Endodermal cell (in vitro differentiated cells): ENCODE measurements around the gene CALR3. TPM values are rescaled to one million over a fixed set of nuclear protein-coding genes. Genes with fewer than 3 reads are reported as not detected.

ENCODE experiments used
- DNase-seq: peaks from one replicate; pipeline ENCODE4 v3.0.0-alpha.2; 2017
- H3K27ac ChIP-seq: 2 replicates; pipeline ENCODE4 v1.5.1; 2013; ENCODE audit warnings: mild to moderate bottlenecking, low read depth, low read length, moderate library complexity
- H3K27me3 ChIP-seq: 2 replicates; pipeline ENCODE4 v1.6.1; 2013; ENCODE audit warnings: mild to moderate bottlenecking, low read length, moderate library complexity; ENCODE audit not compliant: insufficient read depth, control insufficient read depth, poor library complexity, severe bottlenecking
- H3K36me3 ChIP-seq: 2 replicates; pipeline ENCODE4 v1.7.0; 2013; ENCODE audit warnings: mild to moderate bottlenecking, low read length, moderate library complexity; ENCODE audit not compliant: control insufficient read depth, insufficient read depth
- H3K4me1 ChIP-seq: one replicate; pipeline ENCODE4 v1.7.0; 2013; ENCODE audit warnings: low read length; ENCODE audit not compliant: control insufficient read depth, insufficient read depth
- H3K4me3 ChIP-seq: 2 replicates; pipeline ENCODE4 v1.5.1; 2013; ENCODE audit warnings: mild to moderate bottlenecking, low read length, moderate library complexity
- H3K9ac ChIP-seq: 2 replicates; pipeline ENCODE4 v1.6.1; 2013; ENCODE audit warnings: mild to moderate bottlenecking, low read length, moderate library complexity; ENCODE audit not compliant: poor library complexity, severe bottlenecking; ENCODE audit errors: extremely low read depth
- H3K9me3 ChIP-seq: 2 replicates; pipeline ENCODE4 v1.6.1; 2013; ENCODE audit warnings: mild to moderate bottlenecking, low read length, moderate library complexity; ENCODE audit not compliant: control insufficient read depth
- H3K27ac Mint-ChIP-seq: 2 replicates; pipeline ENCODE4 v1.8.0; 2020; ENCODE audit warnings: mixed read lengths
- H3K27me3 Mint-ChIP-seq: 2 replicates; pipeline ENCODE4 v1.8.0; 2021; ENCODE audit warnings: mild to moderate bottlenecking, mixed read lengths; ENCODE audit not compliant: insufficient read depth
- H3K36me3 Mint-ChIP-seq: 2 replicates; pipeline ENCODE4 v1.8.0; 2020; ENCODE audit warnings: low read depth, mixed read lengths
- H3K4me1 Mint-ChIP-seq: 2 replicates; pipeline ENCODE4 v1.8.0; 2020; ENCODE audit warnings: mixed read lengths
- H3K4me3 Mint-ChIP-seq: 2 replicates; pipeline ENCODE4 v1.8.0; 2020; ENCODE audit warnings: mild to moderate bottlenecking, moderate library complexity, mixed read lengths
- H3K9me3 Mint-ChIP-seq: 2 replicates; pipeline ENCODE4 v1.8.0; 2020; ENCODE audit warnings: mild to moderate bottlenecking, mixed read lengths
- WGBS, 2 experiments: methylation state at CpG; one replicate each; pipeline versions ENCODE4 v1.1.5 to v1.1.7; 2013; ENCODE audit warnings: missing lambda C conversion rate in 2 of 2, mixed read lengths in 1 of 2; ENCODE audit not compliant: insufficient coverage in 1 of 2, insufficient read length in 1 of 2; 5-methylcytosine and 5-hydroxymethylcytosine counted together
- total RNA-seq, 2 donors: library from RNA; stranded (reverse); fragmentation: NEBNext Ultra II Directional in 1 of 2; extraction: Animal tissue kit (Norgen Biotek cat#: 25700) in 1 of 2; gene quantifications; 2 replicates in 1 of 2; 3 replicates in 1 of 2; pipeline ENCODE4 v1.2.1, GENCODE V29; 2021
- TF ChIP-seq, protein P1 (sequence below): fragments of 200-600 bp; sonication (generic); conservative IDR thresholded peaks from 2 replicates; pipeline ENCODE4 v1.5.0; 2021; ENCODE audit warnings: antibody characterized with exemption, mild to moderate bottlenecking

CALR3 gene
- total RNA-seq, 2 donors from 2014 or later = 0.27 TPM; not detected in 1

DNA sequence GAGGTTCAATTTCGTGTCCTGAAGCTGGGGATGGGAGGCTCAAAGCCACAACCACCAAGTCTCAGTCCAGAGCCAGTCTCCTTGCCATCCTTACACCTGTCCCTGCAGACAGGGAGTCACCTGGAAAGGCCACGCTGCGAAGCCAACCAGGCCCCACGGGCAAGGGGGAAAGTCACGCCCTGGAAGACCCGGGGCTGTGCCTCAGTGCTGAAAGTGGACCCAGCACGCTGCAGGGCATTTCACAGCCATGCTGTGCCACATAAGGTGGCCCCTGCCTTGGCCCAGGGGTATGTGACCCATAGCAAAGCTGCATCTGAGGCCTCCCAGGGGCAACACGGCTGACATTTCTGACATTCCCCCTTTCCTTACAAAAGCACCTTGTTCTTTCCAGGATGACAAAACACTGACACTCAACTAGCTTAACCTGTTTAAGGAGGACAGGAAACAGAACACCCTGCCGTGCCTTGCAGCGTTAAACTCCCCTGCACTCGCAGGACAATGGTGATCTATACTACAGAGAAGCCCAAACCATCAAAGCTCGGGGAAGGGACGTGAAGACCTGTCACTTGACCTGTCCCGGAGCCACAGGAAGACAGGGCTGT, 31.5 kb upstream of the CALR3 start:
- Histone ChIP-seq H3K9me3 (no peaks in the 10 kb centered on the region), H3K9ac (no peak overlapping the region), H3K36me3 (peaks cover 83% of the 10 kb centered on the region), H3K4me1 (no peaks in the 10 kb centered on the region), H3K27ac (no peak overlapping the region), H3K27me3 (no peaks in the 10 kb centered on the region), H3K4me3 (no peak overlapping the region)
- Mint-ChIP-seq H3K4me1 (no peaks in the 10 kb centered on the region), H3K4me3 (no peak overlapping the region), H3K27ac (no peak overlapping the region), H3K27me3 (no peaks in the 10 kb centered on the region), H3K36me3 (peaks cover 72% of the 10 kb centered on the region), H3K9me3 (no peaks in the 10 kb centered on the region)
- WGBS, 2 experiments = 88 to 90% methylated on average over 13 to 14 of the region's 14 CpGs
- TF ChIP-seq, protein P1, sequence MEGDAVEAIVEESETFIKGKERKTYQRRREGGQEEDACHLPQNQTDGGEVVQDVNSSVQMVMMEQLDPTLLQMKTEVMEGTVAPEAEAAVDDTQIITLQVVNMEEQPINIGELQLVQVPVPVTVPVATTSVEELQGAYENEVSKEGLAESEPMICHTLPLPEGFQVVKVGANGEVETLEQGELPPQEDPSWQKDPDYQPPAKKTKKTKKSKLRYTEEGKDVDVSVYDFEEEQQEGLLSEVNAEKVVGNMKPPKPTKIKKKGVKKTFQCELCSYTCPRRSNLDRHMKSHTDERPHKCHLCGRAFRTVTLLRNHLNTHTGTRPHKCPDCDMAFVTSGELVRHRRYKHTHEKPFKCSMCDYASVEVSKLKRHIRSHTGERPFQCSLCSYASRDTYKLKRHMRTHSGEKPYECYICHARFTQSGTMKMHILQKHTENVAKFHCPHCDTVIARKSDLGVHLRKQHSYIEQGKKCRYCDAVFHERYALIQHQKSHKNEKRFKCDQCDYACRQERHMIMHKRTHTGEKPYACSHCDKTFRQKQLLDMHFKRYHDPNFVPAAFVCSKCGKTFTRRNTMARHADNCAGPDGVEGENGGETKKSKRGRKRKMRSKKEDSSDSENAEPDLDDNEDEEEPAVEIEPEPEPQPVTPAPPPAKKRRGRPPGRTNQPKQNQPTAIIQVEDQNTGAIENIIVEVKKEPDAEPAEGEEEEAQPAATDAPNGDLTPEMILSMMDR = no peak
- no peak for DNase-seq

DNA sequence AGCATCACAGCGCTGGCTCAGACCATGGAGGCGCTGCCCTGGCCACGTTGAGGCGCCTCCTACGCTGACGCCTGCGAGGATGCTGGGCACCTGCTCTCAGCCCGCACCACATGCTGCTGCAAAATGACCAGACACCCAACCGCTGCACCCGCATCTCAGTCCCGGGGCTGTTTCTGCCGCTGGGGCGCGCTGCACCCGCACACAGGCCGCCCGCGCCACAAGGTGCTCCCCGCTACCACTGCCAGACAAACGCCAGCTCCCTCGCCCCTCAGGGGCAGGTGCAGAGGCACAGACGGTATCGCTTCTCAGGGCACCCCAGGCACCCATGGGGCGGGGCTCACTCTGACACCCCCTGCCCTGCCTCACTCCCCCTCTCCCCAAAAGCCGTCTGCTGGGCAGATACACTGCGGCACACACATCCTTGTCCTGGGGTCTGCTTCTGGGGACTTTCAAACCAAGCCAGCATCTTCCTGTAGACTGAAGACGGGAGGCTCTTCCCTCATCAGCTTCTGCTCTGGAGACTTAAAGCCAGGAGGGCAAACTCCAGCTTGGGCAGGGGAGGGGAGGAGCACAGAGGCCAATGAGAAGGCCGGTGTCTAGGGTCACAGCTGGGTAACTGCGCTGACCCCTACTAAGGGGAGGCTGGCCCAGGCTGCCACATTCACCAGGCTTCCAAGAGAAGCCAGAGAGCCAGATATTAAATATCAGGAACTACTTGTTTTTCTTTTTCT, 29.9 kb upstream of the CALR3 start:
- no peaks in the 10 kb centered on the region for H3K4me1 ChIP-seq
- Mint-ChIP-seq H3K9me3 (no peaks in the 10 kb centered on the region), H3K27ac (no peak overlapping the region), H3K4me3 (no peak overlapping the region), H3K36me3 (peaks cover 65% of the 10 kb centered on the region), H3K4me1 (no peaks in the 10 kb centered on the region), H3K27me3 (no peaks in the 10 kb centered on the region)
- H3K27me3 ChIP-seq = no peaks in the 10 kb centered on the region
- H3K36me3 ChIP-seq = peaks cover 78% of the 10 kb centered on the region
- 96 to 97% methylated on average over 23 to 29 of the region's 29 CpGs for WGBS, 2 experiments
- H3K9ac ChIP-seq = no peak overlapping the region
- no peaks in the 10 kb centered on the region for H3K9me3 ChIP-seq
- no peak for DNase-seq
- H3K27ac ChIP-seq = no peak overlapping the region
- no peak overlapping the region for H3K4me3 ChIP-seq
- TF ChIP-seq, protein P1 = no peak

DNA sequence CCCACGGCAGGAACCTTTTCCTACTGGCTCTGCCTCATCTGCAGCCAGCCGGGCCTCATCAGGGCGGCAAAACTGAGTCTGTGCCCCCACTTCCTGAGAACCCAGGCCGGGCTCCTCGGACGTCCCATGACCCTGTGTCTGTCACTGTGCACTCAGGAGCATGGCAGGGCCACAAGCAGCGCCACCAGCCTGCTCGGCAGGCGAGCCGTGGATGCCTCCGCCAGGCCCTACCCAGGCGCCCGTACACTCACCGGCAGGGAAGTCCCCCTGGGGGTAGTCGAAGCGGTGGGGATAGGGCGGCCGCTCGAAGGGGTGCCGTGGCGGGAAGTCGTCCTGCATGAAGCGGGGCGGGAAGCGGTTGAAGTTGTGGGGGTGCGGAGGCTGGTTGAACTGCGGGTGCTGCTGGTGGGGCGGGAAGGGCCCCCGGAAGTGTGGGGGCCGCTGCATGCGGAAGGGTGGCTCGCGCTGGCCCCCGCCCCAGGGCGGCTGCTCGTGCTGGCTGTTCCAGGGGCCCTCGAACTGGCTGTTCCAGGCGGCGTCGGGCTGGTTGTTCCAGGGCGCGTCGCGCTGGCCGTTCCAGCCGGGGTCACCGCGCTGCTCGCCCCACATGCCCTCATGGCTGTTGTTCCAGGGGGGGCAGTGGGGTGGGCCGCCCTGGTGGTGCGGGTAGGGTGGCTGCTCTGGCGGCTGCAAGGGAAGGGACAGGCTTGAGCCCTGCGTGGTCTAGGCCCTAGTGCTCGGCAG, 29.2 kb upstream of the CALR3 start:
- Mint-ChIP-seq H3K9me3 (no peaks in the 10 kb centered on the region), H3K4me1 (no peaks in the 10 kb centered on the region), H3K36me3 (peaks cover 68% of the 10 kb centered on the region), H3K27me3 (no peaks in the 10 kb centered on the region), H3K4me3 (no peak overlapping the region), H3K27ac (no peak overlapping the region)
- no peak overlapping the region for H3K9ac ChIP-seq
- no peaks in the 10 kb centered on the region for H3K9me3 ChIP-seq
- DNase-seq = no peak
- H3K36me3 ChIP-seq = peaks cover 75% of the 10 kb centered on the region
- H3K27ac ChIP-seq = no peak overlapping the region
- no peaks in the 10 kb centered on the region for H3K27me3 ChIP-seq
- 96 to 98% methylated on average over 37 to 54 of the region's 54 CpGs for WGBS, 2 experiments
- H3K4me3 ChIP-seq = no peak overlapping the region
- H3K4me1 ChIP-seq = no peaks in the 10 kb centered on the region
- TF ChIP-seq, protein P1 = no peak
